Stomach (tissue), 9 donors: ENCODE data around the gene CPE. TPM values are rescaled to one million over a fixed set of nuclear protein-coding genes. Genes with fewer than 3 reads are reported as not detected.

Experiments used
- DNase-seq, 2 donors: peaks; one replicate each; pipeline versions ENCODE4 v3.0.0 to v3.0.0-alpha.2; 2013 to 2019
- H3K27ac ChIP-seq, 5 donors: fragments of 200-600 bp in 4 of 5; sonication (generic) in 4 of 5; one replicate each; pipeline ENCODE4 v1.5.1; 2013 to 2019; ENCODE audit warnings: mild to moderate bottlenecking in 1 of 5, moderate library complexity in 1 of 5
- H3K27me3 ChIP-seq, 3 donors: fragments of 200-600 bp; sonication (generic); one replicate each; pipeline ENCODE4 v1.5.1; 2017 to 2019; ENCODE audit warnings: mixed run types in 1 of 3
- H3K36me3 ChIP-seq, 4 donors: fragments of 200-600 bp; sonication (generic); 1 replicate in 3 of 4; 2 replicates in 1 of 4; pipeline ENCODE4 v1.5.1; 2016 to 2019
- H3K4me1 ChIP-seq, 4 donors: fragments of 200-600 bp; sonication (generic); one replicate each; pipeline ENCODE4 v1.5.1; 2016 to 2019
- H3K4me3 ChIP-seq, 4 donors: fragments of 200-600 bp; sonication (generic) in 3 of 4; one replicate each; pipeline ENCODE4 v1.5.1; 2016 to 2019; ENCODE audit warnings: mild to moderate bottlenecking in 1 of 4
- H3K9me3 ChIP-seq, 4 donors: fragments of 200-600 bp; sonication (generic); one replicate each; pipeline ENCODE4 v1.5.1; 2016 to 2019
- CTCF ChIP-seq, 7 experiments: fragments of 450-650 bp in 4 of 7; fragments of 200-600 bp in 3 of 7; sonication (generic) in 3 of 7; IDR thresholded peaks; one replicate each; pipeline ENCODE4 v1.5.1; 2016 to 2019; ENCODE audit warnings: antibody characterized with exemption in 7 of 7, control low read depth in 2 of 7, mild to moderate bottlenecking in 1 of 7
- EP300 ChIP-seq: sonication (generic); formaldehyde crosslinking; IDR thresholded peaks from one replicate; pipeline ENCODE4 v1.6.1; 2017; ENCODE audit warnings: antibody characterized with exemption
- POLR2A ChIP-seq, 4 donors: fragments of 450-650 bp; IDR thresholded peaks; one replicate each; pipeline ENCODE4 v1.6.1; 2016; ENCODE audit warnings: antibody characterized with exemption in 4 of 4, control low read depth in 2 of 4, mild to moderate bottlenecking in 1 of 4, moderate library complexity in 1 of 4
- POLR2AphosphoS5 ChIP-seq, 3 donors: sonication (generic); formaldehyde crosslinking; IDR thresholded peaks; one replicate each; pipeline ENCODE4 v1.6.1; 2016; ENCODE audit warnings: antibody characterized with exemption in 3 of 3
- WGBS, 5 donors: extraction: QIAGEN DNeasy Blood & Tissue Kit in 3 of 5; methylation state at CpG; one replicate each; pipeline versions ENCODE4 v1.1.5 to v1.1.7; 2013 to 2018; 5-methylcytosine and 5-hydroxymethylcytosine counted together
- intact Hi-C: fragments of 100-400 bp; cut with DNase I; formaldehyde crosslinking; loops from one replicate; pipeline ENCODE4 v1.15.1; 2023; ENCODE audit warnings: low total_unique reads
- polyA plus RNA-seq, 3 donors: library from polyadenylated mRNA; stranded (reverse); fragments of 200-250 nt; gene quantifications; one replicate each; pipeline ENCODE4 v1.2.3, GENCODE V29; 2013
- total RNA-seq, 5 donors: library from RNA; depleted of rRNA; stranded (reverse); fragments of >200 nt; gene quantifications; one replicate each; pipeline versions ENCODE4 v1.1.0 to v1.2.3, GENCODE V29; 2014 to 2016
- donor health status: healthy with polysubstance abuse.
- donor health status: Bipolar disorder and iron deficiency.
- donor health status: healthy.

Gene CPE
- total and polyA plus RNA-seq, 8 donors: 8.8 to 143 (median 30.4) TPM

- Histone ChIP-seq H3K27me3 (no peaks in the 10 kb centered on the region), H3K36me3 (no peaks in the 10 kb centered on the region), H3K9me3 (no peaks in the 10 kb centered on the region), H3K4me1 (peaks cover 0 to 10% (median 0%) of the 10 kb centered on the region in 4 donors), H3K4me3 (no peak overlapping the region), H3K27ac (no peak overlapping the region)
- DNase-seq: no peak
- intact Hi-C loops: no loop called here
- TF ChIP-seq POLR2A (IDR thresholded peaks at IDR 0.05) (no peak), EP300 (no peak), POLR2AphosphoS5 (IDR thresholded peaks at IDR 0.05) (no peak), CTCF (IDR thresholded peaks at IDR 0.05) (no peak)
Measured at GRCh38 chr4:165393051-165393450, 14.2 kb downstream of the CPE start.

- H3K27me3 ChIP-seq: no peaks in the 10 kb centered on the region
- intact Hi-C loops: no loop called here
- peaks cover 0 to 10% (median 0%) of the 10 kb centered on the region in 4 donors for H3K4me1 ChIP-seq
- no peak overlapping the region for H3K27ac ChIP-seq
- no peaks in the 10 kb centered on the region for H3K9me3 ChIP-seq
- 46 to 97% (median 60%) methylated on average over 2 of the region's 2 CpGs for WGBS, 5 donors
- TF ChIP-seq POLR2A (IDR thresholded peaks at IDR 0.05) (no peak), POLR2AphosphoS5 (IDR thresholded peaks at IDR 0.05) (no peak)
- DNase-seq: no peak
- no peaks in the 10 kb centered on the region for H3K36me3 ChIP-seq
- H3K4me3 ChIP-seq: no peak overlapping the region
Measured at GRCh38 chr4:165393704-165394103, 14.9 kb downstream of the CPE start.

GRCh38 chr4:165394275-165394674, 15.5 kb downstream of the CPE start:
- 75 to 82% (median 80%) methylated on average over 5 of the region's 5 CpGs for WGBS, 5 donors
- no peaks in the 10 kb centered on the region for H3K36me3 ChIP-seq
- TF ChIP-seq CTCF (IDR thresholded peaks at IDR 0.05) (no peak), EP300 (no peak), POLR2A (IDR thresholded peaks at IDR 0.05) (no peak), POLR2AphosphoS5 (IDR thresholded peaks at IDR 0.05) (no peak)
- H3K9me3 ChIP-seq: no peaks in the 10 kb centered on the region
- intact Hi-C loops: no loop called here
- no peak overlapping the region for H3K4me3 ChIP-seq
- H3K4me1 ChIP-seq: peaks cover 0 to 10% (median 0%) of the 10 kb centered on the region in 4 donors
- no peaks in the 10 kb centered on the region for H3K27me3 ChIP-seq
- DNase-seq: no peak
- H3K27ac ChIP-seq: no peak overlapping the region

- peak in 1 of 2 donors; percentile 76 for DNase-seq
- H3K4me1 ChIP-seq: peaks cover 0 to 4% (median 0%) of the 10 kb centered on the region in 4 donors
- no peaks in the 10 kb centered on the region for H3K27me3 ChIP-seq
- no peak overlapping the region for H3K27ac ChIP-seq
- H3K36me3 ChIP-seq: no peaks in the 10 kb centered on the region
- TF ChIP-seq POLR2A (IDR thresholded peaks at IDR 0.05) (no peak), EP300 (no peak), CTCF (IDR thresholded peaks at IDR 0.05) (no peak), POLR2AphosphoS5 (IDR thresholded peaks at IDR 0.05) (no peak)
- H3K9me3 ChIP-seq: no peaks in the 10 kb centered on the region
- intact Hi-C loops: no loop called here
- no peak overlapping the region for H3K4me3 ChIP-seq
- 8 to 21% (median 16%) methylated on average over 1 of the region's 1 CpG for WGBS, 5 donors
Measured at GRCh38 chr4:165398570-165398969, 19.8 kb downstream of the CPE start.

- whole genome bisulfite sequencing, 5 donors: 81 to 91% (median 86%) methylated on average over 9 of the region's 9 CpGs
- intact Hi-C loops: no loop called here
- no peak for DNase-seq
Measured at GRCh38 chr4:165402375-165402774, 23.6 kb downstream of the CPE start.

More at GRCh38 chr4:165402375-165402774, 23.6 kb downstream of the CPE start:
- TF ChIP-seq POLR2AphosphoS5 (IDR thresholded peaks at IDR 0.05): no peak
- TF ChIP-seq EP300: no peak
- TF ChIP-seq POLR2A (IDR thresholded peaks at IDR 0.05): no peak
- no peak for TF ChIP-seq CTCF (IDR thresholded peaks at IDR 0.05)
- Histone ChIP-seq H3K9me3 (no peaks in the 10 kb centered on the region), H3K4me1 (no peaks in the 10 kb centered on the region), H3K36me3 (no peaks in the 10 kb centered on the region), H3K27ac (no peak overlapping the region), H3K27me3 (no peaks in the 10 kb centered on the region), H3K4me3 (no peak overlapping the region)
